ENCODE measurements around the gene REPS2.
"Not testable (repeated sequence)": the region's sequence is repeated elsewhere in the genome, so short reads cannot be mapped to it uniquely, and the experiment has no call there.

Gene REPS2

GRCh38 chrX:16962661-16963060 lies 16.2 kb downstream of the REPS2 start:
- in situ Hi-C loops (cut with HindIII; ENCODE audit: low sequenced_read_pairs), result not testable (repeated sequence)

- in situ Hi-C loops (cut with HindIII; ENCODE audit: low sequenced_read_pairs), result no loop called here
Measured at GRCh38 chrX:16963216-16963615, 16.8 kb downstream of the REPS2 start.

- in situ Hi-C loops (cut with HindIII; ENCODE audit: low sequenced_read_pairs), result not testable (repeated sequence)
Measured at GRCh38 chrX:16964976-16965375, 18.5 kb downstream of the REPS2 start.

- in situ Hi-C loops (cut with HindIII; ENCODE audit: low sequenced_read_pairs), result no loop called here
Measured at GRCh38 chrX:16966752-16967448, 20.4 kb downstream of the REPS2 start.

- in situ Hi-C loops (cut with HindIII; ENCODE audit: low sequenced_read_pairs), result not testable (repeated sequence)
Measured at GRCh38 chrX:16968753-16969152, 22.3 kb downstream of the REPS2 start.

- in situ Hi-C loops (cut with HindIII; ENCODE audit: low sequenced_read_pairs), result no loop called here
Measured at GRCh38 chrX:16970977-16971376, 24.5 kb downstream of the REPS2 start.

GRCh38 chrX:16971694-16972093 lies 25.2 kb downstream of the REPS2 start:
- in situ Hi-C loops (cut with HindIII; ENCODE audit: low sequenced_read_pairs), result no loop called here

GRCh38 chrX:16975233-16975632 lies 28.8 kb downstream of the REPS2 start:
- in situ Hi-C loops (cut with HindIII; ENCODE audit: low sequenced_read_pairs), result no loop called here

- in situ Hi-C loops (cut with HindIII; ENCODE audit: low sequenced_read_pairs), result no loop called here
Measured at GRCh38 chrX:16977771-16978170, 31.3 kb downstream of the REPS2 start.

- in situ Hi-C loops (cut with HindIII; ENCODE audit: low sequenced_read_pairs), result no loop called here
Measured at GRCh38 chrX:16978193-16978984, 31.9 kb downstream of the REPS2 start.

GRCh38 chrX:16979226-16979625 lies 32.8 kb downstream of the REPS2 start:
- in situ Hi-C loops (cut with HindIII; ENCODE audit: low sequenced_read_pairs), result no loop called here

- in situ Hi-C loops (cut with HindIII; ENCODE audit: low sequenced_read_pairs), result loop anchor here (5.0 kb wide), 1 partner anchor 36 kb away; no protein-coding TSS in a partner anchor
Measured at GRCh38 chrX:16981209-16981608, 34.8 kb downstream of the REPS2 start.

GRCh38 chrX:16981980-16982379 lies 35.5 kb downstream of the REPS2 start:
- in situ Hi-C loops (cut with HindIII; ENCODE audit: low sequenced_read_pairs), result loop anchor here (5.0 kb wide), 1 partner anchor 35 kb away; no protein-coding TSS in a partner anchor

GRCh38 chrX:16983051-16983450 lies 36.6 kb downstream of the REPS2 start:
- in situ Hi-C loops (cut with HindIII; ENCODE audit: low sequenced_read_pairs), result loop anchor here (5.0 kb wide), 1 partner anchor 34 kb away; no protein-coding TSS in a partner anchor

- in situ Hi-C loops (cut with HindIII; ENCODE audit: low sequenced_read_pairs), result no loop called here
Measured at GRCh38 chrX:16985286-16985685, 38.8 kb downstream of the REPS2 start.

- in situ Hi-C loops (cut with HindIII; ENCODE audit: low sequenced_read_pairs), result no loop called here
Measured at GRCh38 chrX:16986169-16986568, 39.7 kb downstream of the REPS2 start.

- in situ Hi-C loops (cut with HindIII; ENCODE audit: low sequenced_read_pairs), result no loop called here
Measured at GRCh38 chrX:16989750-16990149, 43.3 kb downstream of the REPS2 start.

- in situ Hi-C loops (cut with HindIII; ENCODE audit: low sequenced_read_pairs), result no loop called here
Measured at GRCh38 chrX:16990839-16991238, 44.4 kb downstream of the REPS2 start.

- in situ Hi-C loops (cut with HindIII; ENCODE audit: low sequenced_read_pairs), result no loop called here
Measured at GRCh38 chrX:16992445-16992844, 46.0 kb downstream of the REPS2 start.

- in situ Hi-C loops (cut with HindIII; ENCODE audit: low sequenced_read_pairs), result no loop called here
Measured at GRCh38 chrX:16992951-16993350, 46.5 kb downstream of the REPS2 start.

- in situ Hi-C loops (cut with HindIII; ENCODE audit: low sequenced_read_pairs), result no loop called here
Measured at GRCh38 chrX:16993791-16994318, 47.4 kb downstream of the REPS2 start.

GRCh38 chrX:16994736-16995135 lies 48.3 kb downstream of the REPS2 start:
- in situ Hi-C loops (cut with HindIII; ENCODE audit: low sequenced_read_pairs), result loop anchor here (5.0 kb wide), 1 partner anchor 57 kb away; no protein-coding TSS in a partner anchor
